GM23248 (cell line): ENCODE results near the gene YPEL2.

ENCODE experiments used
- EZH2 ChIP-seq: fragments of 200-600 bp; sonication (generic); IDR thresholded peaks from 2 replicates; pipeline ENCODE4 v1.6.1; 2018; ENCODE audit warnings: antibody characterized with exemption, mild to moderate bottlenecking; ENCODE audit not compliant: insufficient read depth, poor library complexity, severe bottlenecking
- EZH2phosphoT487 ChIP-seq: fragments of 200-600 bp; sonication (generic); IDR thresholded peaks from 2 replicates; pipeline ENCODE4 v1.6.1; 2018; ENCODE audit warnings: antibody characterized with exemption, moderate library complexity, mild to moderate bottlenecking, low read depth; ENCODE audit not compliant: insufficient read depth

DNA sequence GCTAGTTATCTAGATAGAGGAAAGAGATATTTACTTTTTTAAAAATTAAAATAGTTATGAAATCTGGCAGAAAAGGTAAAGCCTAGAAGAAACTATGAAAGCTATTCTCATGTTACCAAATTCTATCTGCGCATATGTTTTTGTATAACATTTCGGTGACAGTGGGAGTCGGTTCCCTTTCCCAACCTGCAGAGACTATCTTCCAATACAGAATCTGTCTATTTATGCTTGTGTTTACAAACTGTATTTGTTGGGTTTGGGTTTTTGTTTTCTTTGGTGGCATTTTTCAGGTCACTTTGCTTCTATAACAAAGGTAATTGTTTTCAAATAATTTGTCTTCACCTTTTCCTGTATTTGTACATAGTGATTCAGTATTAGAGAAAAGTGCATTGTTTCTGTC lies 69.8 kb downstream of the YPEL2 start:
- TF ChIP-seq EZH2phosphoT487 (no peak), EZH2 (no peak)
